GM21737 (cell line): ENCODE data around the gene RPS24.

ENCODE experiments used
- ATAC-seq: cut with Tn5 transposase; IDR thresholded peaks from one replicate; pipeline ENCODE4 v1.9.1; 2021; ENCODE audit warnings: mild to moderate bottlenecking, moderate library complexity; ENCODE audit not compliant: unreplicated experiment

RPS24 gene

GRCh38 chr10:78025685-78026364 lies 7.8 kb upstream of the RPS24 start:
- no peak for ATAC-seq

GRCh38 chr10:78028438-78029268 lies 5.0 kb upstream of the RPS24 start:
- no peak for ATAC-seq

- peak; percentile 53 for ATAC-seq
Observed at GRCh38 chr10:78029269-78030226, 4.1 kb upstream of the RPS24 start, which contains the start of gene POLR3A. Gene POLR3A, minus strand, starts transcription at chr10:78029515. Its CDS starts 108 bp downstream, at chr10:78029407.

GRCh38 chr10:78033387-78033636 lies 351 bp upstream of the RPS24 start:
- no peak for ATAC-seq

- ATAC-seq: no peak
Observed at GRCh38 chr10:78035025-78035424, 1.4 kb downstream of the RPS24 start.

GRCh38 chr10:78035437-78035836 lies 1.8 kb downstream of the RPS24 start:
- ATAC-seq: no peak

- ATAC-seq: no peak
Observed at GRCh38 chr10:78035933-78036583, 2.4 kb downstream of the RPS24 start.

GRCh38 chr10:78038105-78038504 lies 4.4 kb downstream of the RPS24 start:
- ATAC-seq: no peak

GRCh38 chr10:78038791-78039547 lies 5.3 kb downstream of the RPS24 start:
- ATAC-seq: no peak

GRCh38 chr10:78039743-78040142 lies 6.1 kb downstream of the RPS24 start:
- ATAC-seq: no peak

GRCh38 chr10:78041170-78042057 lies 7.8 kb downstream of the RPS24 start:
- ATAC-seq: no peak

- no peak for ATAC-seq
Observed at GRCh38 chr10:78042058-78042751, 8.5 kb downstream of the RPS24 start.

GRCh38 chr10:78042752-78043104 lies 9.1 kb downstream of the RPS24 start:
- no peak for ATAC-seq

GRCh38 chr10:78044179-78044578 lies 10.5 kb downstream of the RPS24 start:
- ATAC-seq: no peak

GRCh38 chr10:78044699-78045098 lies 11.0 kb downstream of the RPS24 start:
- no peak for ATAC-seq

GRCh38 chr10:78045237-78045636 lies 11.6 kb downstream of the RPS24 start:
- ATAC-seq: no peak

GRCh38 chr10:78045856-78046255 lies 12.2 kb downstream of the RPS24 start:
- ATAC-seq: no peak

- ATAC-seq: no peak
Observed at GRCh38 chr10:78046711-78047269, 13.1 kb downstream of the RPS24 start.
